Astrocyte of the cerebellum (primary cell): ENCODE measurements around the gene CYP26B1.

Experiments used
- DNase-seq: peaks from one replicate; pipeline ENCODE4 v3.0.0-alpha.2; 2011; ENCODE audit warnings: low read depth
- H3K4me3 ChIP-seq: 2 replicates; pipeline ENCODE4 v1.5.1; 2011; ENCODE audit warnings: mild to moderate bottlenecking, low read depth, low read length, moderate library complexity
- CTCF ChIP-seq: IDR thresholded peaks from 2 replicates; pipeline ENCODE4 v1.5.1; 2012; ENCODE audit warnings: low read length, low read depth, moderate library complexity, mild to moderate bottlenecking; ENCODE audit errors: missing control alignments
- in situ Hi-C: cut with HindIII; loops from 2 replicates; pipeline ENCODE4 v1.10.0; 2017; ENCODE audit warnings: low sequenced_read_pairs

CYP26B1 gene

GRCh38 chr2:72147303-72147971 is at the start of gene CYP26B1:
Gene CYP26B1, minus strand, starts transcription at chr2:72147862. Its CDS starts 28 bp downstream, at chr2:72147834.
- H3K4me3 ChIP-seq = peak within 1 kb of the TSS; percentile 40
- no peak for DNase-seq
- TF ChIP-seq CTCF = no peak
- in situ Hi-C loops = loop anchor here (25.0 kb wide), 1 partner anchor 335 kb away; no protein-coding TSS in a partner anchor

GRCh38 chr2:72193723-72194122 is 46.1 kb upstream of the CYP26B1 start:
- H3K4me3 ChIP-seq = no peak overlapping the region
- in situ Hi-C loops = loop anchor here (25.0 kb wide), 1 partner anchor 394 kb away; no protein-coding TSS in a partner anchor
- DNase-seq = no peak
- no peak for TF ChIP-seq CTCF

- DNase-seq = no peak
These were observed 43.8 kb upstream of the CYP26B1 start for GRCh38 chr2:72191441-72191840.

GRCh38 chr2:72185206-72185605 is 37.5 kb upstream of the CYP26B1 start:
- no peak for DNase-seq
- in situ Hi-C loops = loop anchor here (25.0 kb wide), 1 partner anchor 402 kb away; no protein-coding TSS in a partner anchor
- TF ChIP-seq CTCF = no peak
- H3K4me3 ChIP-seq = no peak overlapping the region

More at GRCh38 chr2:72191441-72191840, 43.8 kb upstream of the CYP26B1 start:
- no peak overlapping the region for H3K4me3 ChIP-seq
- TF ChIP-seq CTCF = no peak
- in situ Hi-C loops = loop anchor here (25.0 kb wide), 1 partner anchor 396 kb away; no protein-coding TSS in a partner anchor

- TF ChIP-seq CTCF = no peak
- no peak for DNase-seq
- in situ Hi-C loops = loop anchor here (25.0 kb wide), 1 partner anchor 404 kb away; no protein-coding TSS in a partner anchor
- no peak overlapping the region for H3K4me3 ChIP-seq
These were observed 35.8 kb upstream of the CYP26B1 start for GRCh38 chr2:72183466-72183865.

GRCh38 chr2:72183016-72183415 is 35.4 kb upstream of the CYP26B1 start:
- no peak overlapping the region for H3K4me3 ChIP-seq
- in situ Hi-C loops = loop anchor here (25.0 kb wide), 1 partner anchor 404 kb away; no protein-coding TSS in a partner anchor
- TF ChIP-seq CTCF = no peak
- no peak for DNase-seq
